Measurements from ENCODE around the gene ATP1A4. TPM values are rescaled to one million over a fixed set of nuclear protein-coding genes. Genes with fewer than 3 reads are reported as not detected.
A peak's percentile ranks its signal among the peaks of the same experiment; 100 is the strongest.

ATP1A4 gene
- total and polyA plus RNA-seq, 12 donors, result 0.17 to 0.96 (median 0.46) TPM; not detected in 9

DNA sequence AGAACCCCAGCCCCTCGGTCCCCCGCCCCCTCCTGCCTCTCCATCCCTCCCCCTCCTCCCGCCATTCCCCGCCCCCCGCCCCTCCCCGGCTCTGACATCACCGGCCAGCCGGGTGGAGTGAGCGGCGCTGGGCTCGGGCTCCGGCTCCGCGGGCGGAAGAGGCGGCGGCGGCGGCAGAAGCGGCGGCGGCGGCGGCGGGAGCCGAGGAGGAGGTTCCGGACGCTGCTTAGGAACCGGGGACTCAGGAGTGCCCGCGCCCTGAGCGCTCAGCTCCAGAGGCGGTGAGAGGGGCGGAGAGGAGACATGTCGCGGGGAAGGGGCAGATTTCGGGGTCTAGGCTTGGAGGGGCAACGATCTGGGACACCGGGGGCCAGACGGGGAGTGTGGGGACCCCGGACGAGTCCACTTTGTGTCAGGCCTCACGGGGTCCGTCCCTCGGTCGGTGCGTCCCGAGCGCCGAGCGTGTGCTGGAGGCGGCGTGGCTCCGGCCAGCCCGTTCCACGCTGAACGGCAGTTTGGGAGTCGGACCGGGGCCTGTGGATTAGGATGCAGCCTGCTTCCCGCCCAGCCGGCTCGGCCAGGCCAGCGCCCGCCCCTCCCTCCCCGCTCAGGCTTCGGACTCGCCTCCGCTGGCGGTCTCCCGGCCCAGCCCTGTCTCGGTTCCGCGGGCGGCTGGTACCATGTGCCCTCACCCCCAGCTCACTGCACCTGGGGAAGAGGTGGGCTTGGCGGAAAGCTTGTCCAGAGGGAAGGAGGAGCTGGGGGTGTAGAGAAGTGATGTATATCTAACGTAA lies 54.0 kb downstream of the ATP1A4 start, which contains the start of gene PEA15:
TSS of gene PEA15 (plus strand) at position 143 of the 794 bp plus-strand sequence. CDS start 6,161 bp downstream, outside the sequence.
- 1 to 4% (median 1%) methylated on average over 7 to 76 of the region's 76 CpGs for WGBS, 4 donors
- intact Hi-C loops (cut with DNase I), result loop anchor here in 1 of 2 donors (5.0 kb wide), 1 partner anchor 52 kb away; no protein-coding TSS in a partner anchor

DNA sequence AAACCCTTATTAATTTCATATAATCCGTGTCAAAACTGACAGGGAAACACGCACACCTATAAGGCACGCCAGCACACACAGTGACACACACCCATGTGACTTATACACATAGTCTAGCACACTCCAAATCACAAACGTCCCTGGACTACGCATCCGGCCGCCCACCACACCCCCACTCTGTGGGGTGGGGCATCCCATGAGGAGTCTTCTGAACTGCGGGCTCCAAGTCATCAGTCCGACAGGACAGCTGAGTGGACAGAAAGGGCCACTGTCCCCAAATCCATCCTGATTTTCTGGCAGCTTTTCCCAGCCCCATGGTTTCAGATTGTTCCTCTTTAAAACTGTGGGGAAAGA lies 54.6 kb downstream of the ATP1A4 start:
- no peaks in the 10 kb centered on the region for H3K27me3 ChIP-seq
- peaks cover 19 to 56% of the 10 kb centered on the region in 2 donors for H3K4me1 ChIP-seq (replicated peaks in 1 of 2)
- 0 to 3% (median 1%) methylated on average over 6 to 9 of the region's 9 CpGs for WGBS, 4 donors

More for the DNA sequence above, 54.0 kb downstream of the ATP1A4 start, which contains the start of gene PEA15:
- TF ChIP-seq, protein P1, sequence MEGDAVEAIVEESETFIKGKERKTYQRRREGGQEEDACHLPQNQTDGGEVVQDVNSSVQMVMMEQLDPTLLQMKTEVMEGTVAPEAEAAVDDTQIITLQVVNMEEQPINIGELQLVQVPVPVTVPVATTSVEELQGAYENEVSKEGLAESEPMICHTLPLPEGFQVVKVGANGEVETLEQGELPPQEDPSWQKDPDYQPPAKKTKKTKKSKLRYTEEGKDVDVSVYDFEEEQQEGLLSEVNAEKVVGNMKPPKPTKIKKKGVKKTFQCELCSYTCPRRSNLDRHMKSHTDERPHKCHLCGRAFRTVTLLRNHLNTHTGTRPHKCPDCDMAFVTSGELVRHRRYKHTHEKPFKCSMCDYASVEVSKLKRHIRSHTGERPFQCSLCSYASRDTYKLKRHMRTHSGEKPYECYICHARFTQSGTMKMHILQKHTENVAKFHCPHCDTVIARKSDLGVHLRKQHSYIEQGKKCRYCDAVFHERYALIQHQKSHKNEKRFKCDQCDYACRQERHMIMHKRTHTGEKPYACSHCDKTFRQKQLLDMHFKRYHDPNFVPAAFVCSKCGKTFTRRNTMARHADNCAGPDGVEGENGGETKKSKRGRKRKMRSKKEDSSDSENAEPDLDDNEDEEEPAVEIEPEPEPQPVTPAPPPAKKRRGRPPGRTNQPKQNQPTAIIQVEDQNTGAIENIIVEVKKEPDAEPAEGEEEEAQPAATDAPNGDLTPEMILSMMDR (IDR thresholded peaks at IDR 0.05), result no peak
- TF ChIP-seq POLR2A (IDR thresholded peaks at IDR 0.05), result peak; percentile 72 to 75
- no peaks in the 10 kb centered on the region for H3K27me3 ChIP-seq
- peaks cover 16 to 51% of the 10 kb centered on the region in 2 donors for H3K4me1 ChIP-seq (replicated peaks in 1 of 2)
- H3K36me3 ChIP-seq (replicated peaks in 1 of 2), result peaks cover 0 to 3% of the 10 kb centered on the region in 2 donors
- peak; percentile 56 to 81 (median 73) for DNase-seq
- no peaks in the 10 kb centered on the region for H3K9me3 ChIP-seq (replicated peaks in 1 of 3)
- H3K27ac ChIP-seq, result peak within 1 kb of the TSS; percentile 59 to 96 (median 78)
- H3K4me3 ChIP-seq, result peak within 1 kb of the TSS in 3 of 4 donors; percentile 42 to 85 (median 74)

DNA sequence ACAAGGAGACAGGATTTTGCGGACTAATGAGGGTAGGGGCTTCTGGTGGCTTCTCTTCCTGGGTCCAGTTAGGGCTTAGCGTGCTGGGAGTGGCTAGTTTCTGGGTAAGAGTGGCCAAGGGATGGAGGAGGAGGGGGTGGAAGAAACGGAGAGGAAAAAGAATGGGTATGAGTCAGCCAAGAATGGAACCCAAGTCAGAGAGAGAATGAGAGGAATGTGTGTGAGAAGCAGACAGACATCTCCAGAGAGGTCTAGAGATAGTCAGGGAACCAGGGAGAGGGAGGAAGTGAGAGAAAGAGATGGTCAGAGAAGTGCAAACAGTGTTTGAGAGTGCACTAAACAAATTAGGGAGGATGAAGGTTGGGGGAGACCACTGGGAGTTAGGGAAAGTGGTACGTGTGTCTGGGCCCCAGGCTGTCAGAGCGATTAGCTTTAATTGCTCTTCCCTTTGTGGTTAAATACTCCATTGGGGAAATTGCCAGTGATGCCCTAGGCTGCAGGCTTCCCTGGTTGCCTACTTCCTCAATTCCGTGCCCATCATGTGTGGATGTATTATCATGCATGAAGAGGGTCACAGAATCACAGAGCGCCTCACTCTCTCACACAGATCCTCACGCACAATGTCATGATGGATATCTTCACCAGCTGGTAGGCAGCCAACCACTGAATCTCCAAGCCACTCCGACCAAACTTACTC lies 55.2 kb downstream of the ATP1A4 start:
- Histone ChIP-seq H3K9me3 (replicated peaks in 1 of 3) (no peaks in the 10 kb centered on the region), H3K4me1 (replicated peaks in 1 of 2) (peaks cover 19 to 56% of the 10 kb centered on the region in 2 donors), H3K36me3 (replicated peaks in 1 of 2) (peaks cover 0 to 8% of the 10 kb centered on the region in 2 donors), H3K27ac (peak overlapping the region in 4 of 5 donors; percentile 73 to 96 (median 86)), H3K27me3 (no peaks in the 10 kb centered on the region), H3K4me3 (peak overlapping the region in 1 of 4 donors; percentile 85)
- no peak for TF ChIP-seq POLR2A (IDR thresholded peaks at IDR 0.05)
- TF ChIP-seq, protein P1 (IDR thresholded peaks at IDR 0.05), result no peak
- peak in 3 of 7 donors; percentile 42 to 59 (median 50) for DNase-seq
- WGBS, 4 donors, result 52 to 64% (median 59%) methylated on average over 9 of the region's 9 CpGs
- intact Hi-C loops (cut with DNase I), result loop anchor here in 1 of 2 donors (5.0 kb wide), 1 partner anchor 51 kb away; no protein-coding TSS in a partner anchor

More for the DNA sequence above, 54.6 kb downstream of the ATP1A4 start:
- intact Hi-C loops (cut with DNase I), result loop anchor here in 1 of 2 donors (5.0 kb wide), 1 partner anchor 51 kb away; no protein-coding TSS in a partner anchor
- Histone ChIP-seq H3K27ac (peak overlapping the region in 4 of 5 donors; percentile 73 to 96 (median 86)), H3K9me3 (replicated peaks in 1 of 3) (no peaks in the 10 kb centered on the region), H3K36me3 (replicated peaks in 1 of 2) (peaks cover 0 to 3% of the 10 kb centered on the region in 2 donors), H3K4me3 (peak overlapping the region in 2 of 4 donors; percentile 74 to 85)
- peak in 6 of 7 donors; percentile 49 to 72 (median 54) for DNase-seq
- TF ChIP-seq, protein P1 (IDR thresholded peaks at IDR 0.05), result no peak
- no peak for TF ChIP-seq POLR2A (IDR thresholded peaks at IDR 0.05)
